ENCODE results near the gene EGFL8.
"Not testable (repeated sequence)": the region's sequence is repeated elsewhere in the genome, so short reads cannot be mapped to it uniquely, and the experiment has no call there.

The EGFL8 gene

DNA sequence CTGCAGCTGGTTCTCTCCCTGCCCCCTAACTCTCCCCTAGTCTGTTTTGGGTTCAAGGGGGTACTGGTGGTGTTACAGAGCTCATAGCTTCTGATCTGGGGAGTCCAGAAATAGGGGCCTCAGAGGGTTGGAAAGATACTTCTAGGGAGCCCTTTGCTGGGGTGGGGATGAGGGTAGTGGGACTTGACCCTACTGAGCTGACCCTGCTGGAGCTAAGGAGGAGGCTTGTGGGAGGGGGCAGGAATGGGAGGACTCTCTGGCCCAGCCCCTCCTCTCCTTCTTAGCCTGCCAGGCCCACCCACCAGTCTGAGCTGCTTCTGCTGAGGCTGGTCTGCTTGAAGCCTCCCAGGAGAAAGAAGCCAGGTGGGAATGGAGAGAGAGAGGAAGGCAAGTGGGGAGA is at the start of gene EGFL8:
Gene EGFL8 (plus strand): TSS at position 301 of the 400 bp plus-strand sequence. CDS start 1,571 bp downstream, outside the sequence.
- no peak for DNase-seq (ENCODE audit: low read depth in 2 of 3, low spot score in 2 of 3)

- DNase-seq (ENCODE audit: low read depth in 2 of 3, low spot score in 2 of 3): no peak
Observed at GRCh38 chr6:32114796-32115195, 49.6 kb upstream of the EGFL8 start.

- DNase-seq (ENCODE audit: low read depth in 2 of 3, low spot score in 2 of 3): no peak
Observed at GRCh38 chr6:32115623-32116022, 48.8 kb upstream of the EGFL8 start.

GRCh38 chr6:32116674-32117073 is 47.7 kb upstream of the EGFL8 start:
- DNase-seq (ENCODE audit: low read depth in 2 of 3, low spot score in 2 of 3): no peak

DNA sequence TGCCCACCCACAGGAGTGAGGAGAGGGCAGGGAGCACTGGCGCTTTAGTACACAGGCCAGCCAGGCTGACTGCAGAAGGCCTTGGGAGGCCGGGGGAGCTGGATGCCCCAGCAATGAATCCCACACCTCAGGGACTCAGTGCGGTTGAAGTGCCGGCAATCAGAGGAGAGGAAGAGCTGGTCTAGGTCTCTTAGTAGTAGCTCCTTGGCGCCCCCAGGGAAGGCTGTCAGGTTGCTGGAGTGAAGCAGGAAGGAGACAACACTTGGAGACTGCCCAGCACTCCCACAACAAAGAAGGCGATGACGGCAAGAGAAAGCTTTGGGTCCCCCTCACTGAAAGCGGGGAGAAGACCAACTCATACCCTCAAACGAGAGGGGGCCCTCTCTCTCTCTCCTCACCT is 46.9 kb upstream of the EGFL8 start:
- no peak for DNase-seq (ENCODE audit: low read depth in 2 of 3, low spot score in 2 of 3)

DNA sequence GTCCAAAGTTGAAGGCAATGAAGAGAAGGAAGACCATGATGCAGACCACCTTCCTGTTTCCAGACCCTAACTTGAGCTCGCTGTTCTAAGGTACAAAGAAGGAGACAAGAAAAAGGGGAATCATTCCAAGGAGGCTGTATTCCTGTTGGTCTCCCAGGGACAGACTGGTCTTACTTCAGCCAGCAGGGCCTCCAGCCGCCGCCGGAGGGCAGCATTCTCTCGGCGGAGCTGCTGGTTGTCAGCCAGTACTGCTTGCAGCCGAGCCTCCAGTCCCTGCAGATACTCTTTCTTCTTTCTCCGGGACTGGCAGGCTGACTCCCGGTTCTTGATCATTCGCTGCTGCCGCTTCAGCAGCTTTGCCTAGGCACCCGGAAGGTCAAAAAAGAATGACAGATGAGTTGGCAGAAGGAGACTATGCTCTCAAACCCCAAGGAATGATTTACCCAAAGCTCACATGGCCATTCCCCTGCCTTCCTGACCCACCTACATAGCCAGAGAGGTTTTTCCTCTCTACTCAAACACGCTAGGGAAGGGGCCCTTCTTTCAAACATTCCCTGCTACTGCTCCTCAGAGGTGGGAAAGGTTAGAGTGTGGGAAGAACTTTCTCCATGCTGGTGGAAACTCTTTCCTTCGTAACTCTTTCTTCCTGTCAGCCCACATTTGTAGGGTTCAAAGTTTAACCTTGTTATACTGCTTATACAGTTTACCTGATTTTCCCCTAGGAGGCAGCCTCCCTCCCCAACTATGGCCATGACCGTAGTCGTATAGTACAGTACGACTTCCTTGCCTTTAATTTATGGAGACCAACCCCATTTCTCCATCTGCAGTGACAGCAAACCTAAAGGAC is 45.4 kb upstream of the EGFL8 start:
- peak in 2 of 3 experiments; percentile 34 to 43 for DNase-seq (ENCODE audit: low read depth in 2 of 3, low spot score in 2 of 3)

DNA sequence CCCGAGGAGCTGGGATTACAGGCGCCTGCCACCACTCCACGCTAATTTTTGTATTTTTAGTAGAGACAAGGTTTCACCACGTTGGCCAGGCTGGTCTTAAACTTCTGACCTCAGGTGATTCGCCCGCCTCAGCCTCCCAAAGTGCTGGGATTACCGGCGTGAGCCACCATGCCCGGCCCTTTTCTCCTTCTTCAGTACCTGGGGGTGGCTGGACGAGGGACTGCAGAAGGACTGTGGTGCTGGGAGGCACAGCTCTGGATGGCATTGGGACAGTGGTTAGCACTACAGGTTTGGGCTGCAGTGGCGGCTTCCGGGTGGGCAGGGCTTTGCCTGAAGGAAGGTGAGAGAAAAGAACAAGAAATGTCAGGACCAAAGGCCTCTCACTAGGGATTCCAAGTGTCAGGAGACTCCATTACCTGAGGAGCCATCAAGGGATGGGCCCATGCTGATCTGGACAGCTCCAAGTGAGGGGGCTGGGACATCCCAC is 43.8 kb upstream of the EGFL8 start:
- no peak for DNase-seq (ENCODE audit: low read depth in 2 of 3, low spot score in 2 of 3)

- no peak for DNase-seq (ENCODE audit: low read depth in 2 of 3, low spot score in 2 of 3)
Observed at GRCh38 chr6:32123681-32124080, 40.7 kb upstream of the EGFL8 start.

DNA sequence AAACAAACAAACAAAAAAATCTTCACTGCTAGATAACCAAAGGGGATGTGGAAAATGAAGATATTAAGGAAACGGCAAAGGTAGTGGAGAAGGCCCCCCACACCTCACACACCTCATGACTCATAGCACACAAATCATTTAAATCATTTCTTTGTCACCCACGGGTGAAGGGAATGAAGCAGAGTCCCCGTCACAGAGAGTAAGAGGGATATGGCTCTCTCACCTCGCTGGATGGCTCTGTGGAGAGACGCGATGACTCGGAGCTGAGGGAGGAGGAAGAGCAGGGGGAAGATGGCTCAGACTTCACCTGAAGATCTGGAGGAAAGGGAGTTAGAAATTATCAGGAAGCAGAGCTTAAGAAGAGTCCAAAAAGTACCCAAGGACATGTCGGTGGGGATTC is 37.5 kb upstream of the EGFL8 start:
- no peak for DNase-seq (ENCODE audit: low read depth in 2 of 3, low spot score in 2 of 3)

DNA sequence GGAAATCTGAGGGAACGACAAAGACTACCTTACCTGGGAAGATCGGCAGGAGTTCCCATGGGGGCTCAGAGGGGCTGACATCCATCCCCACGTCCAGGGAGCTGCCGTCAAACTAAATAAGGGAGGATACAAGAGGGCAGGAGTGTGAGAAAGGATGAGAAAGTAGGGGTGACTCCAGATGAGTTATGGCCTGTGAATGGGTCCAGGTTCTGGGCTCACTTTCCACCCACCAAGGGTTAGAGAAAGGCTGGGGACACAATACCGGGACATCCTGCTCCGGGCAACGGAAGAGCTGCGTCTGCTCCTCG is 37.0 kb upstream of the EGFL8 start:
- DNase-seq (ENCODE audit: low read depth in 2 of 3, low spot score in 2 of 3): no peak

DNA sequence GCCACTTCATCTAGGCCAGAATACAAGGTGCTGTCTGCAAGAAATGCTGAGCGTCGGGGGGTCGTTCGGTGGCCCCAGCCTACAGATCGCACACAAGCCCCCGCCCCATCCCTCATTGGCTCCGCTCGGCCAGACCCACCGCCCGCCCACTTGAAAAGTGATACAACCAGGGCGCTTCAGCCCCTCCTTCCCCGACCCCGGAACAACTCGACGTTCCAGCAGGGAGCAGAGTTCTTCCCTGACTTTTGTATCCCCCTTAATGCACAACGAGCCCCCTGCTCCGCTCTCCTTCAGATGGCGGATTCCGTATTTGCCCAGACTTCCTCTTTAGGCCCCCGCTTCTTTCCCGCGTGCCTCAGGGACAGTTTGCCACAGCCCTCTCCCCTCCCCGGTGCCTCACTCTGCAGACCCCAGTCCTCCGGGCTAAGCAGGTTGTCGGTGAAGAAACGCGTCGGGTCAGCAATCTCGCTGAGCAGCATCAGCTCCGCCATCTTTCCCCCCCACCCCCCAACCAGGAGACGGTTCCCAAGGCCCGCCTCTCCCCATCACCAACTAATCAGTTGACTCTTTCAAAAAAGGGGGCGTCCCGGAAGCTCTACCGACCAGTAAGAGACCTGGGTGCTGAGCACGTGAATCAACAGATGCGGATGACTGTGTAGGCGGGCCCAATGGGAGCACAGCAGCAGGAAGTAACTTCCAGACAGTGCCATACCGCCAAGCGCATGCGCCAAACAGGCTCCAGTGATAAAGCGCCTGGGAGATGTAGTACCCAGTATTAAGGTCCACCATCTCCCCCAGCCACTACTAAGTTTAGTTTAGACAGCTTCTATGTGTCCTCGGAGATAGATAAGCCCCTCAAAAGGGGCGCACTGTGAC is 36.4 kb upstream of the EGFL8 start, which contains the start of gene ATF6B:
Gene ATF6B (minus strand): TSS at position 530 of the 876 bp plus-strand sequence. CDS start 39 bp downstream, at position 491.
- DNase-seq (ENCODE audit: low read depth in 2 of 3, low spot score in 2 of 3): peak; percentile 65 to 86 (median 82)

- DNase-seq (ENCODE audit: low read depth in 2 of 3, low spot score in 2 of 3): no peak
Observed at GRCh38 chr6:32128751-32129296, 35.6 kb upstream of the EGFL8 start.

- no peak for DNase-seq (ENCODE audit: low read depth in 2 of 3, low spot score in 2 of 3)
Observed at GRCh38 chr6:32129297-32130088, 34.9 kb upstream of the EGFL8 start.

DNA sequence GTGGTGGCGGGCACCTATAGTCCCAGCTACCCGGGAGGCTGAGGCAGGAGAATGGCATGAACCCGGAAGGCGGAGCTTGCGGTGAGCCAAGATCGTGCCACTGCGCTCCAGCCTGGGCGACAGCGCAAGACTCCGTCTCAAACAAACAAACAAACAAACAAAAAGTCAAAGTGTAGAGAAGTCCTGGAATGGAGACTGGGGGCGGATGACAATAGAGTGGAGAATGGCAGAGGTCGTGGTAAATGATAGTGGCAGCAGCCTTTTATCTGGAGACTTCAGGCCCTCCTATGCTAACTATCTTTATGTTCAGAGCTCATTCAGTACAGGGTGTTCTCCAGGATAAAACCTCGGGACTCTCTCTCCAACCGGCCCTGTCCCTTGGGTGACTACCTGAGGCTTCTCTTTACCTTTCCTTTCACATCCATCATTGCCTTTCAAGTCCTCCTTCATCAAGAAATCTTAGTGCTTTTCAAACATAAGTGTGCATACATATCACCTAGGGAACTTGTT is 32.9 kb upstream of the EGFL8 start:
- DNase-seq (ENCODE audit: low read depth in 2 of 3, low spot score in 2 of 3): no peak

- DNase-seq (ENCODE audit: low read depth in 2 of 3, low spot score in 2 of 3): no peak
Observed at GRCh38 chr6:32132110-32132509, 32.3 kb upstream of the EGFL8 start.

GRCh38 chr6:32133786-32134185 is 30.6 kb upstream of the EGFL8 start:
- DNase-seq (ENCODE audit: low read depth in 2 of 3, low spot score in 2 of 3): no peak

- DNase-seq (ENCODE audit: low read depth in 2 of 3, low spot score in 2 of 3): no peak
Observed at GRCh38 chr6:32137454-32137853, 26.9 kb upstream of the EGFL8 start.

GRCh38 chr6:32139590-32139989 is 24.8 kb upstream of the EGFL8 start:
- no peak for DNase-seq (ENCODE audit: low read depth in 2 of 3, low spot score in 2 of 3)

- DNase-seq (ENCODE audit: low read depth in 2 of 3, low spot score in 2 of 3): no peak
Observed at GRCh38 chr6:32140420-32141046, 23.9 kb upstream of the EGFL8 start.

DNA sequence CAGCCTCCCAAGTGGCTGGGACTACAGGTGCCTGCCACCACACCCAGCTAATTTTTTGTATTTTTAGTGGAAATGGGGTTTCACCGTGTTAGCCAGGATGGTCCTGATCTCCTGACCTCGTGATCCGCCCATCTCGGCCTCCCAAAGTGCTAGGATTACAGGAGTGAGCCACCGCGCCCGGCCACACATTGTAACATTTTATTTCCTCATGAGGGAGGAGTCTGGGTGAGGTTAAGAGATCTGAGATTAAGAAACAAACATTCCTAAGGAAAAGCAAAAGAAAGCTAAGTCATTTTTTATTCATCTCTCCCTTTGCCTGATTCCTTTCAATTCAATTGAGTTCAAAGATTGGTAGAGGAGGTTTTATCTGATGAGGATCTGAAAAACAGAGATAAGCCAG is 20.2 kb upstream of the EGFL8 start:
- DNase-seq (ENCODE audit: low read depth in 2 of 3, low spot score in 2 of 3): not testable (repeated sequence)

Data from activated CD8-positive, alpha-beta memory T cell treated with anti-CD3 and anti-CD28 coated beads for 48 hours (primary cell).